GM19099 (cell line): ENCODE measurements around the gene DSC1.

Experiments used
- POLR2A ChIP-seq: IDR thresholded peaks from 3 replicates; pipeline ENCODE4 v1.6.1; 2011; ENCODE audit warnings: low read depth; ENCODE audit not compliant: insufficient read length; ENCODE audit errors: extremely low read depth

Gene DSC1

DNA sequence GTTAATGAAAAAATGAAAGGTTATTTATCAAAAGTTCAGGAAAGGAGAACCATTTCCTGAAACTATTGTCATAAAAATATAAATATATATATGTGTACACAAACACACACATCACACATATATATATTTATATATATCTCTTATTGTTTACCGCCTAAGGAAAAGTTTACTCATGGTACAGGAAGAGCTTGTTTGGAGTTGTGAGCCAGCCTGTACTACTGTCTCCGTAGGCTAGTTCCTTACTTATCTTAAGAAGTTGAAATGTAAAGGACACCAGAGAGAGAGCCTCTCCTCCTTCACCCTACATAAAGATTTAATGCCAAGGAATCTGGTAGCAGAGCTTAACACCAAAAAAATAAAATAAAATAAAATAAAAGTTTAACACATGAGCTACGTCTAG lies 19.6 kb downstream of the DSC1 start:
- TF ChIP-seq POLR2A: no peak

DNA sequence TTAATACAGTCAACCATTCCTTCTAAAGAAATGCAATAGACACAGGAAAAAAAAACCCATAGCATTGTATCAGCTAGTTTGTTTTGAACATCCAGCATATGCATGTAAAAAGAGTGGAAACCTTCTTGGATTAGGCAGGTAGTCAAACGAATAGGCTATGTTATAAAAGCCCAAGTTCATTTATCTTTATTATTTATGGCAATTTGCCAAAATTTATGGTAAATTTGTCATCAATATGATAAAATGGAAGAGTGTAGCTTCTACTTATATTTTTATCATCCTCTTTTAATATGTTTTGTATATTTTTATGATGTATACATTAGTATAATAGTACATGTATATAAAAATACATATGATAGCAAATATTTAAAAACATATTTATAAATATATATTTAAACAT lies 23.9 kb downstream of the DSC1 start:
- no peak for TF ChIP-seq POLR2A

DNA sequence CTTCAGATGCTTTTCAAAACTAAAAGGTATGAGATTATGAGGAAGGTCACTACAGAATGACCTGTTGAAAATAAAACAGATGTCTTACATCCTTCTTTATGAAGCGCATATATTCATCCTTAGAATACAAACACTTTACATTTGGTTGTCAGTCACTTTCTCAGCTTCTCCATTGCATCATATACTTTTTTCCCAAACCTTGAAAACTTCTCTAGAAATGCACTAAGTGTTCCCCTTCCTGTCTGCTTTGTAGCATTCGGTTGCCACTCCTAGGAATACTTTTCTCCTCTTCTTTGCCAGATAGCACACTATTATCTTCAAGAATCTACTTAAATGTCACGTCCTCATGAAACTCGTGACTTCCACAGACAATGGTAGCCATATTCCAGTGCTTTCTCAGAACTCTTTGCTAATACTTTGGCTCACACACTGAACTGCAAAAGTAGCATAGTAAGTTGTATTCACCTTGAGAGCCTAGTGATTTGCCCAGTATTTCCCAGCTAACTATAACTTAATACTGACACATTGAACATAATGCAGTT lies 27.6 kb downstream of the DSC1 start:
- TF ChIP-seq POLR2A: no peak

DNA sequence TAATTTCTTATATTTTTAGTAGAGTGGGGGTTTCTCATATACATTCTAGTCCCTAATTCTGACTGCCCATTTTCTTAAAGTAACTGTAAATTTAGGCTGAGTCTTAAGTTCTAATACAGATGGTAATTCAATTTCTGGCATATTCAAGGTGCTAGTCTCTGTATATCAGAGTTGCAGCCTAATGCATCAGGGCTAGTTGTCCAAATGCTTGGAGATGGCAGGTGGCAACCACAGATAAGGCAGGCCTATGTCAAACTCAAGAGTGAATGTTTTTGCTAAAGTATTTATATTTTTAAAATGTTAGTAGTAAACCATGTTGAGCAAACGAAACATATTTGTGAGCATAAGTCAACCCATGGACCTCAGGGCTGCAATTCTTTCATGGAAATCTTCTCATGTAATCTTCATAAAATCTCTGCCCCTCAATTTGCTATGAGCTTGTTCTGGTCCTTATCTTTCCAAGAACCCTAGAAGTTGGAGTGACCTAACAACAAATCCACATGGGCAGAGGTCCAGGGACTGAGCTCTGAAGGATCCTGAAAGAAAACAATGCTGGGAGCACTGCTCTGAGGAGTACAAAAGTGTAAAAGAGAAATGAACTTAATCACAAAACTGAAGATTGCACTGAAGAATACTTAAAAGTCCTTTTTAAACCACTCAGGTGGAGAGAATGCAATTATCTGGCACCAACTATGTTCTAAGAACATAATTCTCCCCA lies 33.1 kb downstream of the DSC1 start:
- TF ChIP-seq POLR2A: no peak

DNA sequence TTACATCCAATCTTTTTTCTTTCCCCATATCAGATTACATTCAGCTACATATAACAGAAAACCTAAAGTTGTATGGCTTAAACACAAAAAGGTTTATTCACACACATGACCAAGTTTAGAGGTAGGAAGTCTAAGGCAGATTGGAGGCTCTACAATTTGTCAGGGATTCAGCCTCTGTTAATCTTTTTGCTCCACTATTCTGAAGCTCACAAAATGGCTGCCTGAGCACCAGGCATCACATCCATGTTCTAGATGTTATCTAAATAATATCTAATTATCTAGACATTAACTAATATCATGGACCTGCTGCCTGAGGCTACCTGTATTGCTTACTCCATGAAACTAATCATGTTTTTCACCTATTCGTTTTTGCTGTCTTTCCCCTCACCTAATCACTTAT lies 36.8 kb downstream of the DSC1 start:
- TF ChIP-seq POLR2A: no peak

DNA sequence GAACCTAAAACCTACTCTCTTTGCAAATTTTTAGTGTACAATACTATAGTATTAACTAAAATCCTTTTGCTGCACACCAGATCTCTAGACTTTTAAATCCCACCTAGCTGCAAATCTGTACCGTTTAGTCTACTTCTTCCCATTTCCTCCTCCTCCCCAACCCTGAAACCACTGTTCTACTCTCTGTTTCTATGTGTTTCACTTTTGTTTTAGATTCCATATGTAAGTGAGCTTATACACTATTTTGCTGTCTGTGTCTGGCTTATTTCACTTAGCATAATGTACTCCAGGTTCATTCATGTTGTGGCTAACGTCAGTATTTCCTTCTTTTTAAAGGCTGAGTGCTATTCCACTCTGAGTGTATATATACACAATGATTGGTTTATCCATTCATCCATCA lies 42.1 kb downstream of the DSC1 start:
- TF ChIP-seq POLR2A: no peak

DNA sequence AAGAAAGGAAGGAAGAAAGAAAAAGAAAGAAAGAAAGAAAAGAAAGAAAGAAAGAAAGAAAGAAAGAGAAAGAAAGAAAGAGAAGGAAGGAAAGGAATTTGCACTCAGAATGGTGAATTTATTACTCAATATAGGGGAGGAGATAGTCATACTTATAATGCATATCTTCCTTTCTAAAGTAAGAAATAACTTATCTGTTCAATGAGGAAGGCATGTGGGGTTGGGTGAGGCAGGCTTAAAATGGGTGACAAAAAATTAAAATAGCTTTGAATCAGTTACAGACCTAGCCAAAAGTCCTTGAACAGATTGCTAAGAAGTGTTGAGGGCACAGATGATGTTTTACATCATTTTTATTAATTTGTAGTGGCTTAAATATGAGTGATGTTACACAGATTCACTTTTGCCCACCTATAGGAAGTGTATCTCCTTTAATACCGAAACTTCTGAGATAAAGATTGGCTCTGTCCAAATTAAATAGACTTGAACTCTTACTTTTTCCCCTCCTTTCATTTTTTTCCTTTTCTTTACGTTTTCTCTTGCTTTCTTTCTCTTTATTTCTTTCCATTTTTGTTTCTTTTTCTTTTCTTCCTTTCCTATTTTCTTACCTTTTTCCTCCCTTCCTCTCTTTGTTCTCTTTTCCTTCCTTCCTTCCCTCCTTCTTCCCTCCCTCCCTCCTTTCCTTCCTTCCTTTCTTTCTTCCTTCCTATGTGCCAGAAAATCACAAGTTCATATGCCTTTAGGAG lies 45.6 kb downstream of the DSC1 start:
- no peak for TF ChIP-seq POLR2A

DNA sequence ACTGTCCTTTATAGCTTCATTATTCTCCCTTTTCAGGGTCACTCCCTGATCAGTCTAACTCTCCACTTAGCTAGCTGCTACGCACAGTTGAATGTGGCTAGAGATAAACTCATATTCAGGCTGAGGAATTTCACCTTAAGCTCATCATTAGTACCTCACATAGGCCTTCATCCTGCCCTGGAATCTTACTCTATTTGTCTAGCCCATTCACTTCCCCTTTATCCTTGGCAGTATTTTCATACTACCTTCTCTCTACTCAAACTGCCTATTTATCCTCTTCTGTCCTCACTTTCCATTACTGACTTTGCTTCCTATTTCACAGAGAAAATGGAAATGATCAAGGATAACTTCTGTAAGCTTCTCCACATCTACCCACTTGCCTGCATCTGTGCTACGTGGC lies 49.9 kb downstream of the DSC1 start:
- TF ChIP-seq POLR2A: no peak

DNA sequence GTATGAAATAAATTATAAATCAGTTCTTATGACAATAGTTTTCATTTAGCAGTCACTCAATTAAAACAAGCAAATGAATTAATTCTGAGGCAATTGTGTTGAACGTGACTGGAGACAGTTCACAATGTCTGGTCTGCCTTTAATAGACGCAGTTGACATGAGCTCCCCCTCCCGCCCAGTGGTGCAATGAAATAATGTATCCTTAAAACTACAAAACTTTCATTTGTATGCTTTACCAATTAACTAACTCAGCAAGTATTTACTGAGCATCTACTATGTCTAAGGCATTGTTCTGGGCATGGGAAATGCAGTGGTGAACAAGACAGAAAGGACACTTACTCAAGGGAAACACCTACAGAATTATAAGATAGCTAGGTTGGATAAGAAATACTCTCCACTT lies 56.9 kb downstream of the DSC1 start:
- no peak for TF ChIP-seq POLR2A

DNA sequence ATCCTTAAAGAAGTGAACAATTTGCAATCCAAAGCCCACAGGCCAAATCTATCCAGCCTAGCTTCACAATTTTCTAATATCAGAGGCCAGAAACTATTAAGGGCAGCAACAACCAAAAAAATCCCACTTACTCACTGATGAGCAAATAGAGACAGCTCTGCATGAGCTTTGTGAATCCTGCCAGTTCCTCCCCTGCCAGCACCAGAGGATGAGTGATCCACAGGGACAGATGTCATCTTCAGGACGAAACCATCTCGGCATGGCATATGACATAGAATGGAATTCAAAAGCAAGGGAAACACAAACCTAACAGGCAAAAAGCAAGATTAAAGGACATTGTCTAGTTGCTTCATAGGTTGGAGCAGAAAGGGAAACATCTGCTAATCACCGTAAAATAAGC lies 58.2 kb downstream of the DSC1 start:
- TF ChIP-seq POLR2A: no peak

DNA sequence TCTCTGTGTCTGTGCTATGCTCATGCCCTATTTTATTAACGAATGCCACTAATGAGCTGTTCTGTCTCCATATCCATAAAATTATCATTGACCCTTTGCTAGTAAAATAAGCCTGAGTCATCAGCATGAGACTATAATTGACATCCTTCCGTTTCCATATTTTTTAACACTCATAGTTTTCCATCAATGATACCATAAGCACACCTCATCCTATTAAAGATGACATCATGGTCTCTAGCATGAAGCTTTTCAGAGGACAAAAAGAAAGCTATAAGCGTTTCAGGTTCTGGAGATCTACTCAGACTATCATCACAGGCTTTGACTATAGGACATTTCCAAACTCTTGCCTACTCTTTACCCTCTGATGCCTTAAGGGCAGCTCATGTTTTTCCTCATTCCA lies 59.2 kb downstream of the DSC1 start:
- no peak for TF ChIP-seq POLR2A

DNA sequence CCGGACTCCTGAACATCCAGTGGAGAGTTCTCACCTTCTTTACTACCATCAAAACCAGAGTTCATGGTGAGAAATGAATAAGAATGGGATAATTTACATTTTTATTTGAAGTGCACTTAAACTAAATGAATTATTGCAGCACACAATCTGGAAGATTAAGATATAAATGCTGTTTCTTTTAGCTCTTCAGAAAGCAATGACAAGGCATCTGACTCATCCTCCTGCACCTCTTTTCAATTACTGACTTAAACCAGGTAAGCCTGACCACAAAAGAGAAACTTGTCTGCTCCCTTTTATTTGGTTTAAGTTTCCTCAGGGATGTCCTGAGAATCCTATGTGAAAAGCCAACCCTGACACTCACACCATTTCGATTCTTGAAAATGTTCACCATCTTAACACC lies 59.7 kb downstream of the DSC1 start:
- no peak for TF ChIP-seq POLR2A

DNA sequence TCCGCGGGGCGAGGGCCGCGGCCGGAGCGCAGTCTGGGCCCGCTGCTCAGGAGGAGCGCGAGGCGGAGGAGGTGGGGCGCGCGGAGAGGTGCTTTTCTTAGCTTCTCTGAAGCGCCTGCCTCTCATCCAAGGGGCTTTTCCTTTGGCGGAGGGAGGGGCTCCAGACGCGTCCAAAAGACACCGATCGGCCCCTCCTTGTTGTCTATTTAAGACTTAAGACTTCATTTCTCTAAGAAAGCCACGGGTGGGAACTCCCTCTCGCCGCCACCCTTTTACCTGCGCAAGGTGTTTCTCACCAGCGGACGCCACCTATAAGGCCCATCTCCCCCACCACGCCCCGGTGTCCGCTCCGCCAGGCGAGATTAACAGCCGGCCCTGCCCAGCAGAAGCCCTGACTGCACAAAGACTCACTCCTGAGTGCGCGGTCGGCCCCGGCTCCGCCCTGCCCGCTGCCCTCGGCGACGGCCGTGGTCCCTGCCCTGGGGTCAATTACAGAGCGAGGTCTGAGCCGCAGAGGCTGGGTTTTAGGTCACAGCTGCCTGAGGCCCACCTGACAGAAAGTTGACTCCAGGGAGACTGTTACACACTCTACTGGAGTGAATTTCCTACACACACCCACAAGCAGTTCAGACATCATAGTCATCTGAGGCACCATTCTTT lies 60.5 kb downstream of the DSC1 start, which contains the start of gene DSC2:
Gene DSC2, minus strand, starts transcription at position 397 of the 660 bp plus-strand sequence. CDS start 450 bp downstream, outside the sequence.
- TF ChIP-seq POLR2A: no peak

DNA sequence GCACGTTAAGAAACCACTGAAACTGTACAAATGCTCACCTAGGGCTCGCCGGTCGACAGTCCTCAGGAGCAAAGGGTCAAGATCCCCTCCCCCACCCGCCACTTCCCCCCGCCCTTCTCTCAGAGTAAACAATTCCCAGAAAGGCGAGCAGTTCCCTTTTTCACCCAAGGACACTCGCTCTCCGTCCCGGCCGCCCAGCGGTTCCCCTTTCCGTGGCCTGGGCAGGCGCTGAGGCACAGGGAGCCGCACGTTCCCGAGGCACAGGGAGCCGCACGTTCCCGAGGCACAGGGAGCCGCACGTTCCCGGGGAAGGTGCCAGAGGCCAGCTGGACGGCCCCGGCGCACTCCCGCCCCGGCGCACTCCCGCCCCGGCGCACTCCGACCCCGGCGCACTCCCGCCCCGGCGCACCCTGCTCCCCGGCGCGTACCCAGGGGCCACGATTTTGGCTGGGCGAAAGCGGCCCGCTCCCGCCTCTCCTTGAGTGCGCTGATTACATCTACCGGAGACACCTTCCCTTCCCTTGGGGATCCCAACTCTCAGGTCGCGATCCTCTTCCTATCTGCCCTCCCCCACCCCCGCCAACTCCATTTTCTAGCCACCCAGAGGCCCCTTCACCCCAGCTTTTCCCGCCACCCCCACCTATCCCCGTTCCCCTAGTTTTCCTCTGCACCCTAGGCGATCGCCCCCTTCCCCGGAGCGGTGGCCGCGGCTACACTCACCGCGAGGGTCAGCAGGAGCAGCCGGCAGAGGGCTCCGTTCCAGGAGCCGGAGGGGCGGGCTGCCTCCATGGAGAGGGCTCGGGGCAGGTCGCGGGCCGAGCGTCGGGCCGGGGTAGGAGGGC lies 61.3 kb downstream of the DSC1 start:
- TF ChIP-seq POLR2A: no peak
